Spleen (tissue), 11 donors: ENCODE results near the gene CAMSAP2. TPM values are rescaled to one million over a fixed set of nuclear protein-coding genes. Genes with fewer than 3 reads are reported as not detected.

ENCODE experiments used
- DNase-seq: peaks from one replicate; pipeline ENCODE4 v3.0.0-alpha.2; 2020
- H3K27ac ChIP-seq, 8 donors: fragments of 200-600 bp; sonication (generic) in 7 of 8; 1 replicate in 4 of 8; 2 replicates in 4 of 8; pipeline versions ENCODE4 v1.5.0 to v1.8.0; 2016 to 2021; ENCODE audit warnings: inconsistent platforms in 4 of 8, mild to moderate bottlenecking in 4 of 8, moderate library complexity in 1 of 8
- H3K27me3 ChIP-seq, 7 donors: fragments of 200-600 bp; sonication (generic) in 6 of 7; replicated peaks in 1 of 7; 1 replicate in 4 of 7; 2 replicates in 3 of 7; pipeline versions ENCODE4 v1.5.0 to v1.8.0; 2016 to 2021; ENCODE audit warnings: inconsistent platforms in 3 of 7, mild to moderate bottlenecking in 1 of 7
- H3K36me3 ChIP-seq, 6 donors: fragments of 200-600 bp; sonication (generic) in 5 of 6; 1 replicate in 4 of 6; 2 replicates in 2 of 6; pipeline versions ENCODE4 v1.5.0 to v1.8.0; 2016 to 2021; ENCODE audit warnings: inconsistent platforms in 2 of 6
- H3K4me1 ChIP-seq, 6 donors: fragments of 200-600 bp; sonication (generic) in 5 of 6; 1 replicate in 3 of 6; 2 replicates in 3 of 6; pipeline versions ENCODE4 v1.5.0 to v1.8.0; 2016 to 2021; ENCODE audit warnings: inconsistent platforms in 3 of 6
- H3K4me3 ChIP-seq, 8 donors: fragments of 200-600 bp; sonication (generic) in 7 of 8; 1 replicate in 4 of 8; 2 replicates in 4 of 8; pipeline versions ENCODE4 v1.5.0 to v1.8.0; 2016 to 2021; ENCODE audit warnings: inconsistent platforms in 4 of 8, mild to moderate bottlenecking in 4 of 8, moderate library complexity in 2 of 8
- H3K9me3 ChIP-seq, 8 donors: fragments of 200-600 bp; sonication (generic) in 7 of 8; 1 replicate in 4 of 8; 2 replicates in 4 of 8; pipeline versions ENCODE4 v1.5.0 to v1.8.0; 2016 to 2021; ENCODE audit warnings: inconsistent platforms in 4 of 8
- CTCF ChIP-seq, 11 experiments: fragments of 200-600 bp in 7 of 11; fragments of 450-650 bp in 4 of 11; sonication (generic) in 4 of 11; IDR thresholded peaks in 8 of 11; conservative IDR thresholded peaks in 3 of 11; 1 replicate in 7 of 11; 2 replicates in 4 of 11; pipeline versions ENCODE4 v1.4.0 to v1.8.0; 2016 to 2021; ENCODE audit warnings: antibody characterized with exemption in 11 of 11, inconsistent platforms in 4 of 11, mild to moderate bottlenecking in 1 of 11
- POLR2A ChIP-seq, 3 donors: fragments of 450-650 bp; IDR thresholded peaks; one replicate each; pipeline ENCODE4 v1.5.1; 2017; ENCODE audit warnings: antibody characterized with exemption in 3 of 3, mild to moderate bottlenecking in 1 of 3
- POLR2AphosphoS5 ChIP-seq, 3 donors: sonication (generic); formaldehyde crosslinking; IDR thresholded peaks; one replicate each; pipeline ENCODE4 v1.5.1; 2017; ENCODE audit warnings: antibody characterized with exemption in 3 of 3
- WGBS, 5 donors: extraction: QIAGEN DNeasy Blood & Tissue Kit in 3 of 5; methylation state at CpG; one replicate each; pipeline versions ENCODE4 v1.1.5 to v1.1.7; 2013 to 2018; 5-methylcytosine and 5-hydroxymethylcytosine counted together
- intact Hi-C: fragments of 100-400 bp; cut with DNase I; formaldehyde crosslinking; loops from one replicate; pipeline ENCODE4 v1.15.0; 2023; ENCODE audit warnings: low total_unique reads
- polyA plus RNA-seq, 3 donors: library from polyadenylated mRNA; stranded (reverse); fragments of 200-250 nt; gene quantifications; one replicate each; pipeline ENCODE4 v1.2.1, GENCODE V29; 2013
- total RNA-seq, 7 donors: library from RNA; depleted of rRNA in 3 of 7; stranded (reverse); fragments of >200 nt in 3 of 7; fragmentation: NEBNext Ultra II Directional in 4 of 7; extraction: Animal tissue kit (Norgen Biotek cat#: 25700) in 4 of 7; gene quantifications; one replicate each; pipeline versions ENCODE4 v1.1.0 to v1.2.1, GENCODE V29; 2016 to 2021
- donor health status: healthy with polysubstance abuse.
- donor health status: DM: no; HTN: no; CAD: no; lungs with moderate emphysema.
- donor health status: DM: no; HTN: no; CAD: no.
- donor health status: Bipolar disorder and iron deficiency.
- donor health status: healthy.
- donor health status: DM: no; HTN: no; CAD: no.
- donor health status: DM: yes; HTN: yes; CAD: no.

Gene CAMSAP2
- total and polyA plus RNA-seq, 10 donors: 2.1 to 24.7 (median 17.2) TPM

GRCh38 chr1:200699871-200700270 lies 38.8 kb upstream of the CAMSAP2 start:
- Histone ChIP-seq H3K36me3 (no peaks in the 10 kb centered on the region), H3K4me3 (no peak overlapping the region), H3K27ac (no peak overlapping the region), H3K27me3 (no peaks in the 10 kb centered on the region), H3K4me1 (no peaks in the 10 kb centered on the region), H3K9me3 (no peaks in the 10 kb centered on the region)
- TF ChIP-seq POLR2AphosphoS5 (IDR thresholded peaks at IDR 0.05) (no peak), POLR2A (IDR thresholded peaks at IDR 0.05) (no peak), CTCF (IDR thresholded peaks at IDR 0.05 in 8 of 11, conservative IDR thresholded peaks at IDR 0.05 in 3 of 11) (no peak)
- intact Hi-C loops: no loop called here
- DNase-seq: no peak
- 36 to 76% (median 69%) methylated on average over 1 of the region's 1 CpG for WGBS, 5 donors

GRCh38 chr1:200704986-200705500 lies 33.6 kb upstream of the CAMSAP2 start:
- no peak for DNase-seq
- Histone ChIP-seq H3K9me3 (no peaks in the 10 kb centered on the region), H3K27me3 (no peaks in the 10 kb centered on the region), H3K36me3 (no peaks in the 10 kb centered on the region), H3K4me3 (no peak overlapping the region), H3K27ac (no peak overlapping the region), H3K4me1 (no peaks in the 10 kb centered on the region)
- intact Hi-C loops: no loop called here
- 54 to 77% (median 62%) methylated on average over 3 of the region's 3 CpGs for WGBS, 5 donors
- TF ChIP-seq POLR2AphosphoS5 (IDR thresholded peaks at IDR 0.05) (no peak), CTCF (IDR thresholded peaks at IDR 0.05 in 8 of 11, conservative IDR thresholded peaks at IDR 0.05 in 3 of 11) (no peak), POLR2A (IDR thresholded peaks at IDR 0.05) (no peak)

GRCh38 chr1:200706111-200706814 lies 32.4 kb upstream of the CAMSAP2 start:
- H3K36me3 ChIP-seq: no peaks in the 10 kb centered on the region
- no peaks in the 10 kb centered on the region for H3K9me3 ChIP-seq
- 82 to 93% (median 92%) methylated on average over 4 of the region's 4 CpGs for WGBS, 5 donors
- DNase-seq: no peak
- no peaks in the 10 kb centered on the region for H3K27me3 ChIP-seq
- no peak overlapping the region for H3K27ac ChIP-seq
- TF ChIP-seq POLR2A (IDR thresholded peaks at IDR 0.05) (no peak), POLR2AphosphoS5 (IDR thresholded peaks at IDR 0.05) (no peak)
- no peaks in the 10 kb centered on the region for H3K4me1 ChIP-seq
- intact Hi-C loops: no loop called here
- no peak overlapping the region for H3K4me3 ChIP-seq

- intact Hi-C loops: no loop called here
- no peak for TF ChIP-seq POLR2AphosphoS5 (IDR thresholded peaks at IDR 0.05)
- TF ChIP-seq CTCF (IDR thresholded peaks at IDR 0.05 in 8 of 11, conservative IDR thresholded peaks at IDR 0.05 in 3 of 11): no peak
- no peak for TF ChIP-seq POLR2A (IDR thresholded peaks at IDR 0.05)
- Histone ChIP-seq H3K4me3 (no peak overlapping the region), H3K4me1 (no peaks in the 10 kb centered on the region), H3K9me3 (no peaks in the 10 kb centered on the region), H3K27ac (no peak overlapping the region), H3K27me3 (no peaks in the 10 kb centered on the region), H3K36me3 (no peaks in the 10 kb centered on the region)
- DNase-seq: no peak
- 86 to 91% (median 88%) methylated on average over 5 of the region's 5 CpGs for WGBS, 5 donors
These were observed 31.6 kb upstream of the CAMSAP2 start for GRCh38 chr1:200707116-200707515.
